K562 (cell line): ENCODE measurements around the gene NEURL4. TPM values are rescaled to one million over a fixed set of nuclear protein-coding genes. Genes with fewer than 3 reads are reported as not detected.

Experiments
- ATAC-seq: fragments of 200-7000 bp; cut with Tn5 transposase; 3 replicates; pipeline ENCODE4 v1.9.1; 2020; ENCODE audit warnings: moderate library complexity
- BruUV-seq: library from RNA; stranded (reverse); fragments of 400-500 nt; replicated peaks from 2 replicates; lab custom pipeline; 2021; lab: Mats Ljungman, UMichigan
- CTCF ChIA-PET: fragments of 300-600 bp; formaldehyde crosslinking; extraction: SDS; loops from one replicate; lab custom pipeline; 2021; ENCODE audit warnings: low intra/inter-chr PET ratio; lab: Yijun Ruan, JAX
- POLR2A ChIA-PET: fragments of 300-600, 350-650 bp; sonication (Branson Sonifier 250); formaldehyde crosslinking; extraction: SDS; loops from one replicate; lab custom pipeline; 2021; ENCODE audit warnings: antibody characterized with exemption, inconsistent platforms; lab: Yijun Ruan, JAX
- DNase-seq, 4 experiments: peaks; one replicate each; pipeline versions ENCODE4 v3.0.0 to v3.0.0-alpha.2; 2011 to 2018; ENCODE audit warnings: low spot score in 3 of 4, mixed read lengths in 3 of 4; ENCODE audit errors: extremely low read depth in 1 of 4
- FAIRE-seq: peaks from 2 replicates; lab custom pipeline; 2011; peaks lifted over from hg19 to GRCh38; lab: Jason Lieb, UNC
- H2AFZ ChIP-seq: 2 replicates; pipeline ENCODE4 v1.6.0; 2011; ENCODE audit warnings: low read depth, low read length, control low read depth, inconsistent platforms
- H3K27ac ChIP-seq: fragments of 200-600 bp; 3 replicates; pipeline ENCODE4 v1.8.0; 2011; ENCODE audit warnings: low read depth, mild to moderate bottlenecking, control low read depth, inconsistent platforms, low read length, moderate library complexity, mixed read lengths; ENCODE audit errors: extremely low read depth
- H3K27me3 ChIP-seq, 2 experiments: fragments of 300-600 bp in 1 of 2; 2 replicates in 1 of 2; 3 replicates in 1 of 2; pipeline versions ENCODE4 v1.6.0 to v1.8.0; 2011; ENCODE audit warnings: inconsistent platforms in 2 of 2, low read length in 2 of 2, mild to moderate bottlenecking in 1 of 2, mixed read lengths in 1 of 2, moderate library complexity in 1 of 2; ENCODE audit not compliant: control insufficient read depth in 2 of 2, insufficient read depth in 2 of 2
- H3K36me3 ChIP-seq: fragments of 300-600 bp; 3 replicates; pipeline ENCODE4 v1.8.0; 2011; ENCODE audit warnings: mild to moderate bottlenecking, low read length, inconsistent platforms; ENCODE audit not compliant: control insufficient read depth, insufficient read depth
- H3K4me1 ChIP-seq, 2 experiments: fragments of 200-600 bp in 1 of 2; replicated peaks in 1 of 2; 2 replicates in 1 of 2; 3 replicates in 1 of 2; pipeline versions ENCODE4 v1.5.1 to v1.8.0; 2011; ENCODE audit warnings: inconsistent platforms in 2 of 2, low read length in 2 of 2, mild to moderate bottlenecking in 1 of 2, mixed read lengths in 1 of 2, moderate library complexity in 1 of 2; ENCODE audit not compliant: control insufficient read depth in 2 of 2, insufficient read depth in 2 of 2
- H3K4me2 ChIP-seq: 2 replicates; pipeline ENCODE4 v1.6.1; 2011; ENCODE audit warnings: low read length, control low read depth, inconsistent platforms, mixed read lengths; ENCODE audit not compliant: insufficient read depth
- H3K4me3 ChIP-seq: fragments of 200-600 bp; sonication (generic), shearing (Covaris generic); 2 replicates; pipeline ENCODE4 v1.5.1; 2016; ENCODE audit warnings: control low read depth, inconsistent platforms
- H3K79me2 ChIP-seq: fragments of 200-600 bp; 3 replicates; pipeline ENCODE4 v1.8.0; 2011; ENCODE audit warnings: low read length, inconsistent platforms; ENCODE audit not compliant: control insufficient read depth, insufficient read depth
- H3K9ac ChIP-seq, 2 experiments: 2 replicates each; pipeline versions ENCODE4 v1.6.0 to v1.6.1; 2011; ENCODE audit warnings: low read depth in 2 of 2, low read length in 2 of 2, control low read depth in 1 of 2, inconsistent platforms in 1 of 2, mild to moderate bottlenecking in 1 of 2, mixed read lengths in 1 of 2; ENCODE audit not compliant: insufficient read depth in 1 of 2
- H3K9me1 ChIP-seq: one replicate; pipeline ENCODE4 v1.6.0; 2011; ENCODE audit warnings: inconsistent platforms, mild to moderate bottlenecking, low read length, moderate library complexity; ENCODE audit not compliant: control insufficient read depth, insufficient read depth
- H3K9me3 ChIP-seq: replicated peaks from 2 replicates; pipeline ENCODE4 v1.5.1; 2011; ENCODE audit warnings: low read depth, low read length, inconsistent platforms; ENCODE audit not compliant: control insufficient read depth, insufficient read depth
- H4K20me1 ChIP-seq: replicated peaks from 2 replicates; pipeline ENCODE4 v1.6.1; 2011; ENCODE audit warnings: low read length, inconsistent platforms, mixed read lengths; ENCODE audit not compliant: control insufficient read depth, insufficient read depth
- BHLHE40 ChIP-seq: IDR thresholded peaks from 2 replicates; pipeline ENCODE4 v1.6.1; 2011; ENCODE audit warnings: low read length, improper control_type of control experiment
- CTCF ChIP-seq, 3 experiments: IDR thresholded peaks in 2 of 3; conservative IDR thresholded peaks in 1 of 3; 2 replicates each; pipeline ENCODE4 v1.5.1; 2011 to 2012; ENCODE audit warnings: low read length in 3 of 3, mild to moderate bottlenecking in 3 of 3, control low read depth in 2 of 3, improper control_type of control experiment in 1 of 3, inconsistent platforms in 1 of 3, low read depth in 1 of 3, mixed read lengths in 1 of 3, moderate library complexity in 1 of 3; ENCODE audit not compliant: insufficient read depth in 2 of 3
- HNRNPL ChIP-seq: fragments of 200-400 bp; formaldehyde crosslinking; IDR thresholded peaks from 2 replicates; pipeline ENCODE4 v1.6.1; 2017; ENCODE audit warnings: low read depth, mild to moderate bottlenecking, low read length
- MYC ChIP-seq, 2 experiments: fragments of 250-450 bp in 1 of 2; sonication (Bioruptor Pico) in 1 of 2; IDR thresholded peaks; 2 replicates each; pipeline versions ENCODE4 v1.5.1 to v1.6.1; 2012 to 2021; ENCODE audit warnings: low read depth in 2 of 2, borderline replicate concordance in 1 of 2, improper control_type of control experiment in 1 of 2, low read length in 1 of 2, mild to moderate bottlenecking in 1 of 2, moderate library complexity in 1 of 2
- NONO ChIP-seq, 2 experiments: fragments of 200-400 bp in 1 of 2; fragments of 450-650 bp in 1 of 2; formaldehyde crosslinking in 1 of 2; IDR thresholded peaks; 2 replicates each; pipeline ENCODE4 v1.6.1; 2017; ENCODE audit warnings: low read depth in 2 of 2, mild to moderate bottlenecking in 2 of 2, moderate library complexity in 2 of 2, low read length in 1 of 2
- RAD21 ChIP-seq, 2 experiments: fragments of 250-450 bp in 1 of 2; fragments of 450-650 bp in 1 of 2; sonication (Bioruptor Pico) in 1 of 2; formaldehyde crosslinking in 1 of 2; IDR thresholded peaks in 1 of 2; conservative IDR thresholded peaks in 1 of 2; 2 replicates each; pipeline versions ENCODE4 v1.4.0 to v1.8.0; 2020 to 2022; ENCODE audit warnings: mild to moderate bottlenecking in 2 of 2, moderate library complexity in 1 of 2
- SMAD4 ChIP-seq: fragments of 250-450 bp; sonication (Bioruptor Pico); conservative IDR thresholded peaks from 2 replicates; pipeline ENCODE4 v1.8.0; 2021; ENCODE audit warnings: inconsistent platforms, mild to moderate bottlenecking, moderate library complexity
- U2AF1 ChIP-seq: fragments of 200-400 bp; formaldehyde crosslinking; optimal IDR thresholded peaks from 2 replicates; pipeline ENCODE3; 2017; ENCODE audit warnings: mild to moderate bottlenecking, low read depth, low read length, moderate library complexity
- USF1 ChIP-seq: sonication (generic); formaldehyde crosslinking; IDR thresholded peaks from 2 replicates; pipeline ENCODE4 v1.9.0; 2022; ENCODE audit warnings: mild to moderate bottlenecking, missing genetic modification reagents
- ZBTB33 ChIP-seq: sonication (generic); formaldehyde crosslinking; IDR thresholded peaks from 2 replicates; pipeline ENCODE4 v1.8.1; 2023; ENCODE audit warnings: mild to moderate bottlenecking, missing genetic modification reagents
- ZNF766 ChIP-seq: fragments of 200-800 bp; sonication (Bioruptor generic); conservative IDR thresholded peaks from 2 replicates; pipeline ENCODE4 v1.6.1; 2016; ENCODE audit warnings: missing genetic modification characterization, missing compliant biosample characterization
- WGBS: fragments of 100-300 bp; shearing (Covaris generic); methylation state at CpG from one replicate; pipeline ENCODE4 v1.1.6; 2016; ENCODE audit warnings: low coverage, mixed read lengths; ENCODE audit not compliant: insufficient coverage; ENCODE audit errors: missing lambda C conversion rate; 5-methylcytosine and 5-hydroxymethylcytosine counted together
- in situ Hi-C: fragments of 300-500 bp; cut with MboI; formaldehyde crosslinking; loops from 4 replicates; pipeline ENCODE4 v1.15.0; 2018; ENCODE audit warnings: inconsistent platforms, mixed read lengths
- intact Hi-C: fragments of 100-400 bp; cut with micrococcal nuclease; formaldehyde crosslinking; loops from 2 replicates; pipeline ENCODE4 v1.14.2; 2022
- polyA plus RNA-seq, 8 experiments: library from polyadenylated mRNA; depleted of rRNA in 4 of 8; stranded (reverse) in 5 of 8; unstranded in 3 of 8; fragments of >200 nt; fragmentation: Nextera tagmentation in 2 of 8; fragmentation: Illumina TruSeq in 1 of 8; extraction: Ambion mirVana in 2 of 8; extraction: Trizol in 1 of 8; gene quantifications; 2 replicates each; pipeline versions ENCODE4 v1.2.1 to v1.2.3, GENCODE V29; 2011 to 2014; ENCODE audit warnings: inconsistent platforms in 1 of 8, missing spikeins in 1 of 8
- total RNA-seq, 7 experiments: library from RNA; depleted of rRNA in 6 of 7; stranded (reverse); fragments of >200 nt in 6 of 7; fragmentation: Illumina TruSeq in 2 of 7; extraction: Trizol in 2 of 7; gene quantifications; 2 replicates each; pipeline versions ENCODE4 v1.2.1 to v1.2.3, GENCODE V29; 2011 to 2021; ENCODE audit warnings: low replicate concordance in 1 of 7

NEURL4 gene
- total and polyA plus RNA-seq, 9 of the 15 experiments (the other 6 are each of a cell fraction or from before 2014, with no cell fraction given): 0.08 to 37.4 (median 11.5) TPM

GRCh38 chr17:7296189-7296861 lies 32.8 kb downstream of the NEURL4 start:
- in situ Hi-C loops: no loop called here
- FAIRE-seq: no peak
- no TSS peak for BruUV-seq
- TF ChIP-seq NONO (IDR thresholded peaks at IDR 0.05; ENCODE audit: low read depth in 2 of 2, low read length in 1 of 2): 0 out of 4 replicates have a peak, but pooled peaks of 1 of the 2 experiments have one; percentile 32
- peak; percentile 56; the same call in 1 of the 2 replicates for TF ChIP-seq ZBTB33 (CRISPR knock-in tag)
- peak; percentile 82 for TF ChIP-seq BHLHE40
- no peak for TF ChIP-seq ZNF766 (CRISPR knock-in tag)
- TF ChIP-seq U2AF1: no peak
- TF ChIP-seq MYC (IDR thresholded peaks at IDR 0.05; ENCODE audit: low read depth, low read length): peak; percentile 87
- no peak for TF ChIP-seq MYC (CRISPR knock-in tag; IDR thresholded peaks at IDR 0.05; ENCODE audit: borderline replicate concordance, low read depth)
- peak; percentile 42; the same call in 1 of the 2 replicates for TF ChIP-seq SMAD4
- TF ChIP-seq HNRNPL: peak; percentile 93
- TF ChIP-seq USF1 (CRISPR knock-in tag): peak; percentile 61; the same call in 1 of the 2 replicates
- peak; percentile 78 to 90 (median 81) for TF ChIP-seq CTCF (IDR thresholded peaks at IDR 0.05 in 2 of 3, conservative IDR thresholded peaks at IDR 0.05 in 1 of 3; ENCODE audit: insufficient read depth in 2 of 3, low read depth in 1 of 3, low read length in 3 of 3)
- TF ChIP-seq RAD21 (CRISPR knock-in tag; conservative IDR thresholded peaks at IDR 0.05 in 1 of 2, IDR thresholded peaks at IDR 0.05 in 1 of 2): peak; percentile 88 to 93

More at GRCh38 chr17:7296189-7296861, 32.8 kb downstream of the NEURL4 start:
- peak overlapping the region; percentile 83 for H2AFZ ChIP-seq
- CTCF ChIA-PET: interaction anchor here (0.7 to 2.5 kb wide), 2 partner anchors 16 to 98 kb away, joined by 3 to 19 read pairs; partner anchors contain the start of genes PLSCR3 and SLC2A4
- H3K9me1 ChIP-seq: no peaks in the 10 kb centered on the region
- H3K4me1 ChIP-seq: peaks cover 17 to 42% of the 10 kb centered on the region in 2 experiments
- H3K4me3 ChIP-seq: no peak overlapping the region
- no peaks in the 10 kb centered on the region for H3K79me2 ChIP-seq
- H3K27ac ChIP-seq: no peak overlapping the region
- 18% methylated on average over 25 of the region's 51 CpGs for WGBS
- ATAC-seq (peak; percentile 90), DNase-seq (peak; percentile 74 to 83 (median 76))
- intact Hi-C loops: loop anchor here (1.0 to 5.0 kb wide), 2 partner anchors 16 to 244 kb away; no protein-coding TSS in a partner anchor
- H3K36me3 ChIP-seq: no peaks in the 10 kb centered on the region
- H3K9me3 ChIP-seq: no peaks in the 10 kb centered on the region
- POLR2A ChIA-PET: interaction anchor here (0.7 to 1.6 kb wide), 7 partner anchors 9 to 247 kb away, joined by 3 to 13 read pairs (median 4); partner anchors contain the start of gene PHF23
- no peaks in the 10 kb centered on the region for H4K20me1 ChIP-seq
- peak overlapping the region; percentile 4 to 82; a peak in 3 of 4 replicates for H3K9ac ChIP-seq
- H3K27me3 ChIP-seq: no peaks in the 10 kb centered on the region
- peak overlapping the region; percentile 48 for H3K4me2 ChIP-seq
